Karpas-422 (cell line): ENCODE data around the gene TSPAN9. TPM values are rescaled to one million over a fixed set of nuclear protein-coding genes. Genes with fewer than 3 reads are reported as not detected.

Source experiments
- DNase-seq: peaks from one replicate; pipeline ENCODE4 v3.0.0-alpha.2; 2015
- H2AFZ ChIP-seq: fragments of 200-600 bp; sonication (generic); 2 replicates; pipeline ENCODE4 v1.6.1; 2014; ENCODE audit warnings: antibody characterized with exemption, low read length, mixed read lengths
- H3K27ac ChIP-seq: fragments of 200-600 bp; sonication (generic); 2 replicates; pipeline ENCODE4 v1.5.1; 2014; ENCODE audit warnings: mild to moderate bottlenecking, low read length, moderate library complexity
- H3K27me3 ChIP-seq: fragments of 200-600 bp; sonication (generic); 2 replicates; pipeline ENCODE4 v1.6.1; 2014; ENCODE audit warnings: low read length, mixed read lengths
- H3K36me3 ChIP-seq: fragments of 200-600 bp; sonication (generic); 2 replicates; pipeline ENCODE4 v1.6.1; 2014; ENCODE audit warnings: low read length, mixed read lengths; ENCODE audit not compliant: insufficient read depth
- H3K4me1 ChIP-seq: fragments of 200-600 bp; sonication (generic); 2 replicates; pipeline ENCODE4 v1.6.1; 2014; ENCODE audit warnings: mild to moderate bottlenecking, low read length, mixed read lengths
- H3K4me2 ChIP-seq: fragments of 200-600 bp; sonication (generic); 2 replicates; pipeline ENCODE4 v1.6.1; 2014; ENCODE audit warnings: low read length, low read depth, mild to moderate bottlenecking; ENCODE audit not compliant: poor library complexity, severe bottlenecking
- H3K4me3 ChIP-seq: fragments of 200-600 bp; sonication (generic); 2 replicates; pipeline ENCODE4 v1.5.1; 2014; ENCODE audit warnings: mild to moderate bottlenecking, antibody characterized with exemption, low read length, mixed read lengths
- H3K79me2 ChIP-seq: fragments of 200-600 bp; sonication (generic); 2 replicates; pipeline ENCODE4 v1.6.1; 2014; ENCODE audit warnings: mild to moderate bottlenecking, low read length, mixed read lengths
- H3K9ac ChIP-seq: fragments of 200-600 bp; sonication (generic); 2 replicates; pipeline ENCODE4 v1.6.0; 2014; ENCODE audit warnings: low read length
- H3K9me2 ChIP-seq: fragments of 200-600 bp; sonication (generic), shearing (Covaris generic); replicated peaks from 2 replicates; pipeline ENCODE4 v1.6.0; 2014; ENCODE audit warnings: mild to moderate bottlenecking, low read length, moderate library complexity; ENCODE audit not compliant: insufficient read depth
- H3K9me3 ChIP-seq: fragments of 300-700, 200-600 bp; sonication (generic); 2 replicates; pipeline ENCODE4 v1.6.1; 2014; ENCODE audit warnings: low read length, mixed read lengths
- H4K20me1 ChIP-seq: fragments of 200-600 bp; sonication (generic); 2 replicates; pipeline ENCODE4 v1.6.1; 2014; ENCODE audit warnings: mild to moderate bottlenecking, antibody characterized with exemption, low read length, low read depth; ENCODE audit not compliant: insufficient read depth
- total RNA-seq: library from RNA; depleted of rRNA; stranded (reverse); fragments of >200 nt; shearing (Covaris generic); gene quantifications from 2 replicates; pipeline ENCODE4 v1.2.3, GENCODE V29; 2014; ENCODE audit warnings: low replicate concordance

Gene TSPAN9
- total RNA-seq, 1 experiment from 2014 or later, result 2.0 TPM

- Histone ChIP-seq H4K20me1 (no peaks in the 10 kb centered on the region), H3K27ac (no peak overlapping the region), H3K9ac (no peak overlapping the region), H3K79me2 (no peaks in the 10 kb centered on the region), H2AFZ (no peak overlapping the region), H3K9me3 (no peaks in the 10 kb centered on the region), H3K4me2 (no peak overlapping the region), H3K4me3 (no peak overlapping the region), H3K4me1 (no peaks in the 10 kb centered on the region), H3K27me3 (no peaks in the 10 kb centered on the region), H3K36me3 (no peaks in the 10 kb centered on the region), H3K9me2 (no peaks in the 10 kb centered on the region)
- no peak for DNase-seq
These were observed 46.5 kb downstream of the TSPAN9 start for GRCh38 chr12:3123729-3124128.

- Histone ChIP-seq H3K79me2 (no peaks in the 10 kb centered on the region), H3K4me3 (no peak overlapping the region), H3K9ac (no peak overlapping the region), H3K4me2 (no peak overlapping the region), H3K9me3 (no peaks in the 10 kb centered on the region), H3K9me2 (no peaks in the 10 kb centered on the region), H3K4me1 (no peaks in the 10 kb centered on the region), H4K20me1 (no peaks in the 10 kb centered on the region), H3K36me3 (no peaks in the 10 kb centered on the region), H2AFZ (no peak overlapping the region), H3K27me3 (no peaks in the 10 kb centered on the region), H3K27ac (no peak overlapping the region)
- no peak for DNase-seq
These were observed 47.7 kb downstream of the TSPAN9 start for GRCh38 chr12:3124917-3125316.

GRCh38 chr12:3125674-3126073, 48.5 kb downstream of the TSPAN9 start:
- H3K9me2 ChIP-seq, result no peaks in the 10 kb centered on the region
- no peaks in the 10 kb centered on the region for H3K9me3 ChIP-seq
- no peaks in the 10 kb centered on the region for H3K79me2 ChIP-seq
- H3K36me3 ChIP-seq, result no peaks in the 10 kb centered on the region
- no peak overlapping the region for H2AFZ ChIP-seq
- DNase-seq, result no peak
- H3K27me3 ChIP-seq, result no peaks in the 10 kb centered on the region
- H3K4me2 ChIP-seq, result no peak overlapping the region
- H3K9ac ChIP-seq, result no peak overlapping the region
- H4K20me1 ChIP-seq, result no peaks in the 10 kb centered on the region
- H3K4me1 ChIP-seq, result no peaks in the 10 kb centered on the region
- no peak overlapping the region for H3K4me3 ChIP-seq
- no peak overlapping the region for H3K27ac ChIP-seq

- Histone ChIP-seq H3K27me3 (no peaks in the 10 kb centered on the region), H3K36me3 (no peaks in the 10 kb centered on the region), H2AFZ (no peak overlapping the region), H3K4me1 (no peaks in the 10 kb centered on the region), H3K4me2 (no peak overlapping the region), H4K20me1 (no peaks in the 10 kb centered on the region), H3K9me2 (no peaks in the 10 kb centered on the region), H3K4me3 (no peak overlapping the region), H3K27ac (no peak overlapping the region), H3K79me2 (no peaks in the 10 kb centered on the region), H3K9me3 (no peaks in the 10 kb centered on the region), H3K9ac (no peak overlapping the region)
- no peak for DNase-seq
These were observed 50.7 kb downstream of the TSPAN9 start for GRCh38 chr12:3127832-3128231.

GRCh38 chr12:3128498-3129293, 51.5 kb downstream of the TSPAN9 start:
- H3K27me3 ChIP-seq, result no peaks in the 10 kb centered on the region
- no peak overlapping the region for H3K4me3 ChIP-seq
- no peaks in the 10 kb centered on the region for H3K79me2 ChIP-seq
- no peak for DNase-seq
- no peak overlapping the region for H3K9ac ChIP-seq
- H3K9me2 ChIP-seq, result no peaks in the 10 kb centered on the region
- no peaks in the 10 kb centered on the region for H3K9me3 ChIP-seq
- H2AFZ ChIP-seq, result no peak overlapping the region
- H3K4me2 ChIP-seq, result no peak overlapping the region
- no peak overlapping the region for H3K27ac ChIP-seq
- H4K20me1 ChIP-seq, result no peaks in the 10 kb centered on the region
- H3K36me3 ChIP-seq, result no peaks in the 10 kb centered on the region
- H3K4me1 ChIP-seq, result no peaks in the 10 kb centered on the region

GRCh38 chr12:3129301-3130056, 52.3 kb downstream of the TSPAN9 start:
- Histone ChIP-seq H3K4me1 (no peaks in the 10 kb centered on the region), H3K36me3 (no peaks in the 10 kb centered on the region), H3K79me2 (no peaks in the 10 kb centered on the region), H3K27ac (no peak overlapping the region), H3K9me3 (no peaks in the 10 kb centered on the region), H3K4me2 (no peak overlapping the region), H2AFZ (no peak overlapping the region), H3K4me3 (no peak overlapping the region), H3K9me2 (no peaks in the 10 kb centered on the region), H3K27me3 (no peaks in the 10 kb centered on the region), H4K20me1 (no peaks in the 10 kb centered on the region), H3K9ac (no peak overlapping the region)
- no peak for DNase-seq

- H3K27ac ChIP-seq, result no peak overlapping the region
- no peak overlapping the region for H3K4me3 ChIP-seq
- no peak overlapping the region for H3K9ac ChIP-seq
- H2AFZ ChIP-seq, result no peak overlapping the region
- H3K9me2 ChIP-seq, result no peaks in the 10 kb centered on the region
- H3K9me3 ChIP-seq, result no peaks in the 10 kb centered on the region
- DNase-seq, result no peak
- no peaks in the 10 kb centered on the region for H3K4me1 ChIP-seq
- H3K79me2 ChIP-seq, result no peaks in the 10 kb centered on the region
- H4K20me1 ChIP-seq, result no peaks in the 10 kb centered on the region
- no peaks in the 10 kb centered on the region for H3K36me3 ChIP-seq
- no peaks in the 10 kb centered on the region for H3K27me3 ChIP-seq
- H3K4me2 ChIP-seq, result no peak overlapping the region
These were observed 53.1 kb downstream of the TSPAN9 start for GRCh38 chr12:3130057-3130830.

- no peaks in the 10 kb centered on the region for H3K79me2 ChIP-seq
These were observed 54.0 kb downstream of the TSPAN9 start for GRCh38 chr12:3131129-3131528.

More at GRCh38 chr12:3131129-3131528, 54.0 kb downstream of the TSPAN9 start:
- Histone ChIP-seq H3K27ac (no peak overlapping the region), H3K9me2 (no peaks in the 10 kb centered on the region), H3K4me1 (no peaks in the 10 kb centered on the region), H2AFZ (no peak overlapping the region), H3K36me3 (no peaks in the 10 kb centered on the region), H3K4me3 (no peak overlapping the region), H3K9ac (no peak overlapping the region), H4K20me1 (no peaks in the 10 kb centered on the region), H3K27me3 (no peaks in the 10 kb centered on the region), H3K4me2 (no peak overlapping the region), H3K9me3 (no peaks in the 10 kb centered on the region)
- no peak for DNase-seq
